SHP77 treated with DMSO at 0.1 percent for 48 hours (cell line): Measurements from ENCODE around the gene SETD7.

ENCODE experiments used
- DNase-seq: peaks from one replicate; lab custom pipeline; 2025; lab: John Stamatoyannopoulos, UW

SETD7 gene

GRCh38 chr4:139550724-139551429 lies 5.1 kb downstream of the SETD7 start:
- DNase-seq: no peak

- no peak for DNase-seq
Observed at GRCh38 chr4:139547979-139548378, 8.0 kb downstream of the SETD7 start.

DNA sequence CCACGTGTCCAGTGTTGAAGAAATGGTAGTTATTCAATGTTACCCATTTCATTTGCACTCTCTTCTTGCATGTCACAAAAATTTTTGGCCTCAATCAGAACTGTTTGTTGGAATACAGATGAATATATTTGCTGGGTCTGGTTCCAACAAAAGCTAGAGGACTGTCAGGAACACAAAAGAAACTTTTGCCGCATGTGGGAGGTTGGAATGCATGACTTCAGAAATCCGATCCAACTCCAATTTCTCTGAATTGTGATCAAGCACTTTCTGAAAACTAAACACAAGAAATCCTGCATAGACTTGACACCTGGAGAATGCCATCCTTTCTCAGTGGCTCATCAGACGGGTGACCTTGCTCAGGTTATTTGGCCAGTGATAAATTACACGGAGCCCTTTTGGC lies 15.4 kb downstream of the SETD7 start:
- DNase-seq: no peak

GRCh38 chr4:139540161-139540560 lies 15.9 kb downstream of the SETD7 start:
- DNase-seq: no peak

GRCh38 chr4:139537292-139537691 lies 18.7 kb downstream of the SETD7 start:
- DNase-seq: no peak

- DNase-seq: no peak
Observed at GRCh38 chr4:139535871-139536234, 20.2 kb downstream of the SETD7 start.

DNA sequence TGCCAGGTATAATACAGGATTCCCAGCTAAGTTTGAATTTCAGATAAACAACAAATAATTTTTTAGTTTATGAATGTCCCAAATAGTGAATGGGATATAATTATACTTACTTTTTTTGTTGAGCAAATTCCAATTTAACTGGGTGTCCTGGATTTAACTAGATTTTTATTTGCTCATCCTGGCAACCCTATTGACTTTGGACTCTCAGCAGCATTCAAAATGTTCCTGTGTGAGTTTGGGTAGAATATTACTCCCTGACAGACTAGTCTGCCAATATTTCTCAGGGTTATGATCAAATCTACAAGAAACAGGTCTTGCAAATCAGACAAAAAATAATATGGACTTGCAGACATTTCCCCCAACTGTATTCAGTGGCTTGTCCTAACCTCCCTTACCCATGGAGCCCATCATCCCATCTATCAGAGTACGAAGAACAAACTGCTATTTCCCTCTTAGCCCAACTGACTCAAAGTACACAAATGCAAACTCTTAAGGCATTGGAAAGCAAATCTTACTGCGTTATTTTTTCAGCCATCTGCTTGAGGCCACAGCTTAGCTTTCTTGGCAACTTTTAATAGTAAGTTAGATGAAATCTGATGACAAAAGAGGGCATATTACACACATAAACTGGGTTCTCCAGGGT lies 20.7 kb downstream of the SETD7 start:
- DNase-seq: no peak

- DNase-seq: no peak
Observed at GRCh38 chr4:139534287-139534950, 21.6 kb downstream of the SETD7 start.

GRCh38 chr4:139533511-139533910 lies 22.5 kb downstream of the SETD7 start:
- DNase-seq: no peak

DNA sequence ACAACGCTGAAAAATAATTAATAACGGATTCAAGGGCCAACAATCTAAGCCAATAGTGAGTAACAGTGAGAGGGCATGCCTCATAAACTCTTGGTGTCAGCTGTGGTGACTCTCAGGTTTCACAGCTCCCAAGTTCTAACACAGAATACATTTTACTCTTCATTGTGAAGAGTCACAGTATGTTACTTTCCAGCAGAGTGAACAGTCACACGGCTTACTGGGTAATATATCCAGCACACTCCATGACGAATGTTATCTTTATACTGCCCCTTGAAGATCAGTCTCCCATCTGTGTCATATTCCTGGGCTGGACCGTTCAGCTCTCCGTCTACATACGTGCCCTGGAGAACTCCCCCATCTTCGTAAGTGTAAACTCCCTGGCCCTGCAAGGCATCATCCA lies 23.1 kb downstream of the SETD7 start:
- no peak for DNase-seq

DNA sequence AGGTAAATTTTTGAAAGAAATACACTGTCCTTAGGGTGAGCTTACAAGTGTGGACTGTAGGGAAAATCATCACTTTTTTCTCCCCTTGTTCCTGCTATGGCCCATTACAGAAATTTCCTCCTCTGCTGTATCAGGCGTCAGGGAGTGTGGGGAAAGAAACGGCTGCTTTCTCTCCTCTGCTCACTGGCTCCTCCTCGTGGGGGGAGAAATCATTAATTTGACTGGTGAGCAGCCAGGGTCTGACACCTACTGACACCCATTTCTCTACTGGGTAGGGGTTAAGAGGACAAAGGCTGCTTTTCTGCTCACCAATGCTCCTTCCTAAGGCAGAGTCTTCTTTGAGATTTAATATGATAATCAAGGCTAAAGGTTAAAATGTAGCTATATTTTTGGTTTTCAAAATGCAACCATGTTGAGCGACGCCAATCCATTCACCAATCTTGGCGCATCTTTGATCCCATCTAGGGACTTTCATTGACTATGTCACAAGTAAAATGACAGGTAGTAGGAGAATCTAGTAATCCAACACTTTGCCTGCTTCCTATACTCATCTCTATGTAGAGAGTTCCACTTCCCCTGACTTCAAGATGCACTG lies 25.1 kb downstream of the SETD7 start:
- no peak for DNase-seq

DNA sequence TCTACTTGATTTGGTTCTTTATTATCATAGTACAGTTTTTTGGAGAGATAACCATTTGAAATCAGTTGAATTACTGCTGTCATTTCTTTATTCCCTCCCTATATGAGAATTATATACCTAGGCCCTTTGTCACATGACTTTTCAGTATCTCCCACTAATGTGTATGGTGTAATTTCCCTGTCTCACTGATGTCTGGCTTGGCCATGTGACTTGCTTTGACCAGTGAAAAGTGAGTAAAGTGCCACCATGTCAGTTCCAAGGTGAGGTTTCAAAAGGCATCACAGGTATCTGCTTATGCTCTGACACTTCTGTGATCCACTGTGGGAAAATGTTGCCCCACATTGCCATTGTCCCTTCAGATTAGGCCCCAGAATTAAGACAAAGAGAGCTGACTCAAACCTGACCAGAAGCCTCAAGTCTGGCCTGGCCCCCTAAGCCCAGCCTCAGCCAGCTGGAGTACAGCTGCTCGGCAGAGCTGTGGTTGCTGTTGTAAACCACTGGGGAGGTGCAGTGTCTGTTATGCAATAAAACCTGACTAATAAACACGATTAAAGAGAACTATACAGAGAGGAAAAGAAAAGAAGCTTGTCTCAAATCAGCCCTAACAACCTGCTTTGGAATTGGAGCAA lies 27.5 kb downstream of the SETD7 start:
- DNase-seq: no peak

- DNase-seq: no peak
Observed at GRCh38 chr4:139526928-139527327, 29.1 kb downstream of the SETD7 start.

DNA sequence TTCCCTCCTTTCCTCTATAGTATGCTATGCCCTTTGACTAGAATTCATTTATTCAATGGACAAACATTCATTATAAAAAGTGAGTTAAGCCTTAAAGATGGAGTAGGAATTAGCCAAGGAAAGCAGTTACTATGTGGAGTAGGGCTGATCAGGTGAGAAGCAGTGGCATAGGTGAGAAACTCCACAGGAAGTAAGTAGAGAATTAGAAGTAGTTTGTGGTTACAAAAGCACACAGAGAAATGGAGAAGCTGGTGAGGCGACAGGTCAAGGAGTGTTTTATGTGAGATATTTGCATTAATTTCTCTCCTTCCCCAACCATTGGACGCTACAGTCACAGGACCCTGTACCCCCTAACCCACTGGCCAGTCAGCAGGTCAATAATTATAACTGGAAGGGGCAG lies 30.6 kb downstream of the SETD7 start:
- DNase-seq: no peak

GRCh38 chr4:139524062-139524631 lies 31.9 kb downstream of the SETD7 start:
- no peak for DNase-seq

- no peak for DNase-seq
Observed at GRCh38 chr4:139523076-139523475, 32.9 kb downstream of the SETD7 start.

- no peak for DNase-seq
Observed at GRCh38 chr4:139522457-139522856, 33.6 kb downstream of the SETD7 start.

DNA sequence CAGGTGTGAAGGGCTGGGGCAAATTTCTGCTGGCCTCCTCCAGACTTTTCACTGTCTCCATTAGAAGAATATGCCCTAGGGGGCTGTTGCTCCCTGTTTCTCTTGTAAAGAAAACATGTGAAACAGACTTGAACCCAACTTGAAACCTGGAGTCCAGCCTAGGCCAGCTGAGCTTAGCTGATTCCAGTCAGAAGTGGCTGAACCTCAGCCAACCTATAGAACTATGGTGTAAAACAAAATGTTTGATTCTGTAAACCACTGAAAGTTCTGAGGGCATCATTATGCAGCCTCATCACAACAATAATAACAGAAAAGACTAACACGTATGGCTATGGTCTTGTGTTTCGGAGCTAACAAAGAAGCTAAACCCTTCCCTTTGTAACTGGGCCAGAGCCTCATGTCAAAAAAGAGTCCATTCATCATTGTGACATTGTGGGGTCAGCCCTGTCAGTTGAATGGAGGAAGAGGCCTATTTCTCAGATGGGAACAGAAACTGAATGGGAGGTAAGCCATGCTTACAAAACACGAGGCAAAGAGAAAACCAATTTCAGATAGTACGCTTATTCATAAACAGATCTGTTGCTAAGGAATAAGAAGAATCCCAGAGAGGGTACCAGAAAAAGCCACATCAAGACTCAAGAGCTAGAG lies 34.1 kb downstream of the SETD7 start:
- no peak for DNase-seq

- DNase-seq: no peak
Observed at GRCh38 chr4:139515531-139515958, 40.5 kb downstream of the SETD7 start.

- DNase-seq: no peak
Observed at GRCh38 chr4:139514382-139515059, 41.5 kb downstream of the SETD7 start.

DNA sequence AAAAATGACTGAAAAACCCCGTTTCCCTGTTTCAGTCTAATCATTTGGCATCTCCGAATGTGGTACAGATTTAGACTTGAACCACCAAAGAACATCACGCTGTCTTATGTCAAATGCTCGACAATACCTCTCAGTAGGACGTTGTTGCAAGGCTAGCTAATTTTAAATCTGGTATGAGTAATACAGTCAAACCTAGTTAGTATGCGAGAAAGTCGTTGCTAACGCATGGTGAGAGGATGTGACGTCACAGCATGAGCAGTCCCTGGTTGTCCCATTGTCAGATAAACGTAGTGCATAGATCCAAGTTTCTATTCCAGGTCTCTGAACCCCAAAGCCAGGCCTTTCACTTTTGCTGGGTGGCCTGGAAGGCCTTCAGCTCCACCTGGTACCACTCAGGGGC lies 44.7 kb downstream of the SETD7 start:
- DNase-seq: no peak
